Spleen (tissue), 11 donors: ENCODE results near the gene CFAP221. TPM values are rescaled to one million over a fixed set of nuclear protein-coding genes. Genes with fewer than 3 reads are reported as not detected.

Source experiments
- DNase-seq: peaks from one replicate; pipeline ENCODE4 v3.0.0-alpha.2; 2020
- H3K27ac ChIP-seq, 8 donors: fragments of 200-600 bp; sonication (generic) in 7 of 8; 1 replicate in 4 of 8; 2 replicates in 4 of 8; pipeline versions ENCODE4 v1.5.0 to v1.8.0; 2016 to 2021; ENCODE audit warnings: inconsistent platforms in 4 of 8, mild to moderate bottlenecking in 4 of 8, moderate library complexity in 1 of 8
- H3K27me3 ChIP-seq, 7 donors: fragments of 200-600 bp; sonication (generic) in 6 of 7; replicated peaks in 1 of 7; 1 replicate in 4 of 7; 2 replicates in 3 of 7; pipeline versions ENCODE4 v1.5.0 to v1.8.0; 2016 to 2021; ENCODE audit warnings: inconsistent platforms in 3 of 7, mild to moderate bottlenecking in 1 of 7
- H3K36me3 ChIP-seq, 6 donors: fragments of 200-600 bp; sonication (generic) in 5 of 6; 1 replicate in 4 of 6; 2 replicates in 2 of 6; pipeline versions ENCODE4 v1.5.0 to v1.8.0; 2016 to 2021; ENCODE audit warnings: inconsistent platforms in 2 of 6
- H3K4me1 ChIP-seq, 6 donors: fragments of 200-600 bp; sonication (generic) in 5 of 6; 1 replicate in 3 of 6; 2 replicates in 3 of 6; pipeline versions ENCODE4 v1.5.0 to v1.8.0; 2016 to 2021; ENCODE audit warnings: inconsistent platforms in 3 of 6
- H3K4me3 ChIP-seq, 8 donors: fragments of 200-600 bp; sonication (generic) in 7 of 8; 1 replicate in 4 of 8; 2 replicates in 4 of 8; pipeline versions ENCODE4 v1.5.0 to v1.8.0; 2016 to 2021; ENCODE audit warnings: inconsistent platforms in 4 of 8, mild to moderate bottlenecking in 4 of 8, moderate library complexity in 2 of 8
- H3K9me3 ChIP-seq, 8 donors: fragments of 200-600 bp; sonication (generic) in 7 of 8; 1 replicate in 4 of 8; 2 replicates in 4 of 8; pipeline versions ENCODE4 v1.5.0 to v1.8.0; 2016 to 2021; ENCODE audit warnings: inconsistent platforms in 4 of 8
- POLR2A ChIP-seq, 3 donors: fragments of 450-650 bp; IDR thresholded peaks; one replicate each; pipeline ENCODE4 v1.5.1; 2017; ENCODE audit warnings: antibody characterized with exemption in 3 of 3, mild to moderate bottlenecking in 1 of 3
- POLR2AphosphoS5 ChIP-seq, 3 donors: sonication (generic); formaldehyde crosslinking; IDR thresholded peaks; one replicate each; pipeline ENCODE4 v1.5.1; 2017; ENCODE audit warnings: antibody characterized with exemption in 3 of 3
- WGBS, 5 donors: extraction: QIAGEN DNeasy Blood & Tissue Kit in 3 of 5; methylation state at CpG; one replicate each; pipeline versions ENCODE4 v1.1.5 to v1.1.7; 2013 to 2018; 5-methylcytosine and 5-hydroxymethylcytosine counted together
- intact Hi-C: fragments of 100-400 bp; cut with DNase I; formaldehyde crosslinking; loops from one replicate; pipeline ENCODE4 v1.15.0; 2023; ENCODE audit warnings: low total_unique reads
- polyA plus RNA-seq, 3 donors: library from polyadenylated mRNA; stranded (reverse); fragments of 200-250 nt; gene quantifications; one replicate each; pipeline ENCODE4 v1.2.1, GENCODE V29; 2013
- total RNA-seq, 7 donors: library from RNA; depleted of rRNA in 3 of 7; stranded (reverse); fragments of >200 nt in 3 of 7; fragmentation: NEBNext Ultra II Directional in 4 of 7; extraction: Animal tissue kit (Norgen Biotek cat#: 25700) in 4 of 7; gene quantifications; one replicate each; pipeline versions ENCODE4 v1.1.0 to v1.2.1, GENCODE V29; 2016 to 2021
- TF ChIP-seq, protein P1 (sequence below), 11 experiments: fragments of 200-600 bp in 7 of 11; fragments of 450-650 bp in 4 of 11; sonication (generic) in 4 of 11; IDR thresholded peaks in 8 of 11; conservative IDR thresholded peaks in 3 of 11; 1 replicate in 7 of 11; 2 replicates in 4 of 11; pipeline versions ENCODE4 v1.4.0 to v1.8.0; 2016 to 2021; ENCODE audit warnings: antibody characterized with exemption in 11 of 11, inconsistent platforms in 4 of 11, mild to moderate bottlenecking in 1 of 11
- donor health status: healthy with polysubstance abuse.
- donor health status: DM: no; HTN: no; CAD: no; lungs with moderate emphysema.
- donor health status: DM: no; HTN: no; CAD: no.
- donor health status: Bipolar disorder and iron deficiency.
- donor health status: healthy.
- donor health status: DM: no; HTN: no; CAD: no.
- donor health status: DM: yes; HTN: yes; CAD: no.

CFAP221 gene
- total and polyA plus RNA-seq, 10 donors: 0.06 to 1.5 (median 0.55) TPM; not detected in 2

DNA sequence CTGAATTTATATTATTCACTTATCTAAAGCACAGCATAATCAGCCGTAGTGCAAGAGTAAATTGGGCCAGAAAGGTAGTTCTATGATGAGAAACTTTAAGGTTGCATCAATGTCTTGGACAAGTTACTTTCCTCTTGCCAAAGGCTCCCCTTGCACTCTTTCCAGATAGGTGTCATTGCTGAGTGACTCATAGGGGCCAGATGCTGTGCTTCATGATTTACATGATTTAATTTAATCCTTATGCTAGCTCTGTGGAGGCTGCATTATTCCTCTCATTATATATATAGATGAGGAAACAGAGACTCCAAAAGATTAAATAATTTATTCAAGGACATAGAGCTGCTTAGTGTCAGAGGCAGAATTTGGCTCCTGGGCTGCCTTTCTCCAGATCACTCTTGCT is 5.0 kb downstream of the CFAP221 start:
- intact Hi-C loops: no loop called here
- Histone ChIP-seq H3K27me3 (peaks cover 0 to 44% (median 6%) of the 10 kb centered on the region in 7 donors), H3K36me3 (no peaks in the 10 kb centered on the region), H3K27ac (no peak overlapping the region), H3K4me3 (no peak overlapping the region), H3K4me1 (peaks cover 0 to 9% (median 2%) of the 10 kb centered on the region in 6 donors), H3K9me3 (no peaks in the 10 kb centered on the region)
- WGBS, 5 donors: 76 to 86% (median 84%) methylated on average over 1 of the region's 1 CpG
- DNase-seq: no peak
- TF ChIP-seq, protein P1, sequence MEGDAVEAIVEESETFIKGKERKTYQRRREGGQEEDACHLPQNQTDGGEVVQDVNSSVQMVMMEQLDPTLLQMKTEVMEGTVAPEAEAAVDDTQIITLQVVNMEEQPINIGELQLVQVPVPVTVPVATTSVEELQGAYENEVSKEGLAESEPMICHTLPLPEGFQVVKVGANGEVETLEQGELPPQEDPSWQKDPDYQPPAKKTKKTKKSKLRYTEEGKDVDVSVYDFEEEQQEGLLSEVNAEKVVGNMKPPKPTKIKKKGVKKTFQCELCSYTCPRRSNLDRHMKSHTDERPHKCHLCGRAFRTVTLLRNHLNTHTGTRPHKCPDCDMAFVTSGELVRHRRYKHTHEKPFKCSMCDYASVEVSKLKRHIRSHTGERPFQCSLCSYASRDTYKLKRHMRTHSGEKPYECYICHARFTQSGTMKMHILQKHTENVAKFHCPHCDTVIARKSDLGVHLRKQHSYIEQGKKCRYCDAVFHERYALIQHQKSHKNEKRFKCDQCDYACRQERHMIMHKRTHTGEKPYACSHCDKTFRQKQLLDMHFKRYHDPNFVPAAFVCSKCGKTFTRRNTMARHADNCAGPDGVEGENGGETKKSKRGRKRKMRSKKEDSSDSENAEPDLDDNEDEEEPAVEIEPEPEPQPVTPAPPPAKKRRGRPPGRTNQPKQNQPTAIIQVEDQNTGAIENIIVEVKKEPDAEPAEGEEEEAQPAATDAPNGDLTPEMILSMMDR (IDR thresholded peaks at IDR 0.05 in 8 of 11, conservative IDR thresholded peaks at IDR 0.05 in 3 of 11): no peak
- no peak for TF ChIP-seq POLR2AphosphoS5 (IDR thresholded peaks at IDR 0.05)
- TF ChIP-seq POLR2A (IDR thresholded peaks at IDR 0.05): no peak

DNA sequence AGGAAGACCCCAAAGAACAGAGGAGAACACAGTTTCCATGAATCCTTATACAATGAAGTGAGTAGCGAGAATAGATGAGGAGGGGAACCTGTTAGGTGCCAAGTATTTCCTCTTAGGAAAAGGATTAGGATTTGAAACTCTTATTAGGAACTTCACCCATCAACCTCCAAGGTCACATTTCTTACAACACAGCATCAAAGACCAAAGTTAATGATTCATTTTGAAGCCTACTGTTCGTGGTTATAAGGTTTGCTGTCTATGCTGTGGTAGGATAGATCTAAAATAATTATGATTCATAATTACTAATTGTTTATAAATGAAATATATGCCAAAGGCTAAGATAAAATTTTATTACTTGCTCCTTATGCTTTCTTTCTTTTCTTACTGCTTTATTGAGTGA is 6.1 kb downstream of the CFAP221 start:
- intact Hi-C loops: no loop called here
- no peaks in the 10 kb centered on the region for H3K36me3 ChIP-seq
- H3K27ac ChIP-seq: no peak overlapping the region
- no peak for DNase-seq
- H3K4me1 ChIP-seq: no peaks in the 10 kb centered on the region
- 71 to 88% (median 73%) methylated on average over 2 of the region's 2 CpGs for WGBS, 5 donors
- TF ChIP-seq, protein P1 (IDR thresholded peaks at IDR 0.05 in 8 of 11, conservative IDR thresholded peaks at IDR 0.05 in 3 of 11): no peak
- TF ChIP-seq POLR2A (IDR thresholded peaks at IDR 0.05) (no peak), POLR2AphosphoS5 (IDR thresholded peaks at IDR 0.05) (no peak)
- no peak overlapping the region for H3K4me3 ChIP-seq
- H3K9me3 ChIP-seq: no peaks in the 10 kb centered on the region
- H3K27me3 ChIP-seq: peaks cover 0 to 34% (median 0%) of the 10 kb centered on the region in 7 donors

DNA sequence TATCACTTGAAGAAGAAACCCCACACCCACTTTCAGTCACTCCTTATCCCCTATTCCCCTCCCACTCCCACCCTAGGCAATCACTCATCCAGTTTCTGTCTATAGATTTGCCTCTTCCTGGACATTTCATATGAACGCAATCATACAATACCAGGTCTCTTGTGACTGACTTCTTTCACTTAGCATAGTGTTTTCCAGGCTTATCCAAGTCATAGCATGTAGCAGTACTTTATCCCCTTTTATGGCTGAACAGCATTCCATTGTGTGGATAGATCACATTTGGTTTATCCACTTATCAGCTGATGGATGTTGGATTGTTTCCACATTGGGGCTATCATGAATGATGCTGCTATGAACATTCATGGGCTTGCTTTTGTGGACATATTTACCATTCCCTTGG is 6.6 kb downstream of the CFAP221 start:
- Histone ChIP-seq H3K9me3 (no peaks in the 10 kb centered on the region), H3K36me3 (no peaks in the 10 kb centered on the region), H3K4me3 (no peak overlapping the region), H3K4me1 (no peaks in the 10 kb centered on the region), H3K27ac (no peak overlapping the region), H3K27me3 (peaks cover 0 to 33% (median 0%) of the 10 kb centered on the region in 7 donors)
- DNase-seq: no peak
- WGBS, 5 donors: 90 to 97% (median 93%) methylated on average over 1 of the region's 1 CpG
- intact Hi-C loops: no loop called here
- TF ChIP-seq, protein P1 (IDR thresholded peaks at IDR 0.05 in 8 of 11, conservative IDR thresholded peaks at IDR 0.05 in 3 of 11): no peak
- TF ChIP-seq POLR2A (IDR thresholded peaks at IDR 0.05): no peak
- TF ChIP-seq POLR2AphosphoS5 (IDR thresholded peaks at IDR 0.05): no peak

DNA sequence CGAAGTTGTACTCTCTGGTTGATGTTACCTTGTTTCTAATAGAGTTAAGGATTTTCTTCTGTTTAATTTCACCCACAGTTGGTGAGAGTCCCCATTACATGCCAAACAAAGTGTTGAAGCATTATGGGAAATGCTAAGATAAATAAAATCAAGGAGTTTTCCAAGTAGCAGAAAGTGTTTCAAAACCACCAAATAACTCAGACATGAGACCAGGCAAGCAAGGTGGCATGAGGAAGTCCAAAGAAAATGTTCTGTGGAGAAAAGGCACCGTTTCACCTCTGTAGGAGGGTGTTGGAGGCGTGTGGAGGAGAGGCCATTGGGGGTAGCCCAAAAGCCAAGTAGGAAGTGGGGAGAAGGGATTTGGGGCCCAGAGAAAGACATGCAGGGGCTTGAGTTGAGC is 8.7 kb downstream of the CFAP221 start:
- Histone ChIP-seq H3K27ac (no peak overlapping the region), H3K9me3 (no peaks in the 10 kb centered on the region), H3K27me3 (peaks cover 0 to 15% (median 0%) of the 10 kb centered on the region in 7 donors), H3K4me3 (no peak overlapping the region), H3K4me1 (no peaks in the 10 kb centered on the region), H3K36me3 (no peaks in the 10 kb centered on the region)
- TF ChIP-seq, protein P1 (IDR thresholded peaks at IDR 0.05 in 8 of 11, conservative IDR thresholded peaks at IDR 0.05 in 3 of 11): no peak
- TF ChIP-seq POLR2AphosphoS5 (IDR thresholded peaks at IDR 0.05): no peak
- no peak for TF ChIP-seq POLR2A (IDR thresholded peaks at IDR 0.05)
- no peak for DNase-seq
- intact Hi-C loops: no loop called here
- 77 to 88% (median 80%) methylated on average over 3 of the region's 3 CpGs for WGBS, 5 donors
